ENCODE results near the gene RFX4. TPM values are rescaled to one million over a fixed set of nuclear protein-coding genes. Genes with fewer than 3 reads are reported as not detected.

RFX4 gene
- total and polyA plus RNA-seq, 2 of the 8 experiments (the other 6 are each of a cell fraction or from before 2014, with no cell fraction given) = 0.06 TPM; not detected in 1

- TF ChIP-seq CHD7 (IDR thresholded peaks at IDR 0.05; ENCODE audit: insufficient replicate concordance, low read length) (no peak), YY1 (IDR thresholded peaks at IDR 0.05; ENCODE audit: low read depth, low read length) (no peak), CHD1 (IDR thresholded peaks at IDR 0.05; ENCODE audit: low read depth, low read length) (no peak), SUZ12 (IDR thresholded peaks at IDR 0.05; ENCODE audit: low read length) (no peak), RAD21 (IDR thresholded peaks at IDR 0.05 in 1 of 2, conservative IDR thresholded peaks at IDR 0.05 in 1 of 2; ENCODE audit: low read depth in 2 of 2, low read length in 2 of 2) (no peak), FOSL1 (IDR thresholded peaks at IDR 0.05; ENCODE audit: insufficient read depth, low read depth, low read length) (no peak), POU5F1 (IDR thresholded peaks at IDR 0.05; ENCODE audit: low read depth, low read length) (no peak), NRF1 (IDR thresholded peaks at IDR 0.05; ENCODE audit: low read depth, low read length) (no peak), RNF2 (IDR thresholded peaks at IDR 0.05; ENCODE audit: borderline replicate concordance, low read depth, low read length, missing control alignments, poor library complexity, severe bottlenecking) (no peak), CBX8 (IDR thresholded peaks at IDR 0.05; ENCODE audit: borderline replicate concordance, low read depth, low read length) (no peak)
Observed at GRCh38 chr12:106801830-106802533, 219.2 kb downstream of the RFX4 start (continued).
